CD4-positive, alpha-beta T cell treated with Interferon alpha-2 for 1 hour (primary cell): ENCODE measurements around the gene MLF1.

Experiments
- DNase-seq, 2 donors: peaks; one replicate each; pipeline ENCODE4 v3.0.0-alpha.2; 2020 to 2022

Gene MLF1

GRCh38 chr3:158590223-158590622, 19.2 kb downstream of the MLF1 start:
- DNase-seq, result no peak

- no peak for DNase-seq
Observed at GRCh38 chr3:158600787-158601186, 29.8 kb downstream of the MLF1 start.

- no peak for DNase-seq
Observed at GRCh38 chr3:158602227-158602626, 31.2 kb downstream of the MLF1 start.

- no peak for DNase-seq
Observed at GRCh38 chr3:158617982-158618875, 47.2 kb downstream of the MLF1 start.

GRCh38 chr3:158625881-158626280, 54.9 kb downstream of the MLF1 start:
- no peak for DNase-seq

GRCh38 chr3:158631981-158632380, 61.0 kb downstream of the MLF1 start:
- DNase-seq, result no peak

GRCh38 chr3:158640646-158641045, 69.7 kb downstream of the MLF1 start:
- DNase-seq, result no peak

- peak in 1 of 2 donors; percentile 42 for DNase-seq
Observed at GRCh38 chr3:158642005-158642404, 71.0 kb downstream of the MLF1 start.

GRCh38 chr3:158642474-158643210, 71.6 kb downstream of the MLF1 start:
- no peak for DNase-seq

GRCh38 chr3:158644345-158644908, 73.4 kb downstream of the MLF1 start, which contains the start of gene GFM1:
GFM1 (plus strand) TSS chr3:158644527; CDS start chr3:158644635, 108 bp downstream.
- DNase-seq, result peak; percentile 92 to 93

- no peak for DNase-seq
Observed at GRCh38 chr3:158649791-158650190, 78.8 kb downstream of the MLF1 start.

- no peak for DNase-seq
Observed at GRCh38 chr3:158651192-158651591, 80.2 kb downstream of the MLF1 start.

- DNase-seq, result no peak
Observed at GRCh38 chr3:158652463-158652862, 81.5 kb downstream of the MLF1 start.
